ENCODE measurements around the gene ERBIN. TPM values are rescaled to one million over a fixed set of nuclear protein-coding genes. Genes with fewer than 3 reads are reported as not detected.

ERBIN gene
- total and polyA plus RNA-seq, 2 of the 8 experiments (the other 6 are each of a cell fraction or from before 2014, with no cell fraction given) = 7.7 to 33.2 TPM

- no peak overlapping the region for H2BK20ac ChIP-seq (ENCODE audit: low read length)
- no peaks in the 10 kb centered on the region for H3K9me3 ChIP-seq (ENCODE audit: insufficient read depth in 2 of 2, low read depth in 1 of 2, low read length in 1 of 2)
- no peak overlapping the region for H3K27ac ChIP-seq (ENCODE audit: low read depth, low read length)
- no peaks in the 10 kb centered on the region; the same call in none of the 2 replicates for H3K79me1 ChIP-seq (ENCODE audit: low read depth, low read length)
- no peak overlapping the region for H3K56ac ChIP-seq (replicated peaks; ENCODE audit: insufficient read length, low read depth, low read length)
- H4K5ac ChIP-seq (ENCODE audit: insufficient read length, low read depth, low read length) = no peak overlapping the region
- TF ChIP-seq EGR1 (IDR thresholded peaks at IDR 0.05; ENCODE audit: borderline replicate concordance, low read depth, low read length) (no peak), KDM1A (IDR thresholded peaks at IDR 0.05; ENCODE audit: borderline replicate concordance, low read length) (0 out of 2 replicates have a peak, but pooled peaks have one; percentile 17), ZNF274 (IDR thresholded peaks at IDR 0.05; ENCODE audit: borderline replicate concordance, extremely low read depth, low read length) (no peak), TAF1 (IDR thresholded peaks at IDR 0.05; ENCODE audit: low read depth, low read length) (no peak)
- no peak overlapping the region for H3K23ac ChIP-seq (ENCODE audit: insufficient read length)
- DNase-seq (ENCODE audit: low read depth in 1 of 2, low spot score in 2 of 2) (no peak), FAIRE-seq (no peak)
- no peak overlapping the region for H2BK12ac ChIP-seq (ENCODE audit: low read depth, low read length)
- no peaks in the 10 kb centered on the region for H3K27me3 ChIP-seq (replicated peaks in 1 of 4; ENCODE audit: control insufficient read depth in 3 of 4, extremely low read depth in 1 of 4, insufficient read depth in 3 of 4, low read length in 3 of 4)
- no peak overlapping the region for H3K18ac ChIP-seq (ENCODE audit: extremely low read depth, low read length)
- no peak overlapping the region for H3K4ac ChIP-seq (replicated peaks; ENCODE audit: insufficient read length, low read depth, low read length)
- peaks cover 0 to 7% (median 1%) of the 10 kb centered on the region in 4 experiments; a peak in 4 of 7 replicates for H3K4me1 ChIP-seq (replicated peaks in 1 of 4; ENCODE audit: control insufficient read depth in 3 of 4, insufficient read depth in 4 of 4, low read length in 3 of 4)
- no peak overlapping the region for H2AK5ac ChIP-seq (ENCODE audit: low read depth, low read length)
- H3K4me2 ChIP-seq (ENCODE audit: insufficient read depth in 1 of 2, low read depth in 2 of 2, low read length in 2 of 2) = no peak overlapping the region
- H3K79me2 ChIP-seq (ENCODE audit: control insufficient read depth in 1 of 2, insufficient read depth in 2 of 2, low read length in 2 of 2) = peaks cover 0 to 64% of the 10 kb centered on the region in 2 experiments; a peak in 2 of 4 replicates
- no peak overlapping the region for H3K14ac ChIP-seq (ENCODE audit: insufficient read length)
- H2BK120ac ChIP-seq (replicated peaks; ENCODE audit: low read depth, low read length) = no peak overlapping the region
- H3K23me2 ChIP-seq (ENCODE audit: low read depth, low read length) = no peaks in the 10 kb centered on the region
- peaks cover 0 to 3% (median 0%) of the 10 kb centered on the region in 4 experiments; a peak in 2 of 8 replicates for H3K36me3 ChIP-seq (ENCODE audit: control insufficient read depth in 2 of 4, insufficient read depth in 4 of 4, low read length in 3 of 4)
- WGBS, 2 experiments (ENCODE audit: extremely low coverage in 1 of 2, insufficient coverage in 1 of 2, insufficient read length in 1 of 2, insufficient replicate concordance in 2 of 2, low coverage in 1 of 2, low lambda C conversion rate in 2 of 2, missing lambda C conversion rate in 1 of 2) = 88% methylated on average over 4 of the region's 4 CpGs; no CpG with 5 or more reads in 1 of the 2 experiments
- H2BK15ac ChIP-seq (ENCODE audit: low read length) = no peak overlapping the region
- H3K9ac ChIP-seq (replicated peaks in 1 of 4; ENCODE audit: extremely low read depth in 1 of 4, low read depth in 3 of 4, low read length in 3 of 4) = no peak overlapping the region
- no peak overlapping the region for H2BK5ac ChIP-seq (ENCODE audit: low read depth, low read length)
- POLR2A ChIA-PET (ENCODE audit: partially characterized antibody) = no interaction called here
- no peak overlapping the region for H3K4me3 ChIP-seq (ENCODE audit: extremely low read depth in 1 of 4, insufficient read depth in 2 of 4, low read depth in 3 of 4, low read length in 4 of 4)
- no peak overlapping the region for H4K91ac ChIP-seq (replicated peaks; ENCODE audit: insufficient read length, low read length)
- no peaks in the 10 kb centered on the region for H4K20me1 ChIP-seq (replicated peaks in 1 of 2; ENCODE audit: control insufficient read depth in 1 of 2, insufficient read depth in 2 of 2, low read length in 2 of 2)
- H4K8ac ChIP-seq (ENCODE audit: extremely low read depth, insufficient read depth, low read length) = no peak overlapping the region
- no peak overlapping the region for H2AFZ ChIP-seq (ENCODE audit: low read length)
- CTCF ChIA-PET (ENCODE audit: partially characterized antibody) = no interaction called here
These were observed 75.6 kb downstream of the ERBIN start for GRCh38 chr5:66001952-66002351.
